B cell (primary cell): ENCODE data around the gene ERVV-1. TPM values are rescaled to one million over a fixed set of nuclear protein-coding genes. Genes with fewer than 3 reads are reported as not detected.

ENCODE experiments used
- polyA plus RNA-seq: library from polyadenylated mRNA; depleted of rRNA; stranded (reverse); fragments of >200 nt; gene quantifications from 2 replicates; pipeline ENCODE4 v1.2.3, GENCODE V29; 2012
- total RNA-seq, 2 donors: library from RNA; stranded (reverse); fragments of 120-200 nt in 1 of 2; gene quantifications; 1 replicate in 1 of 2; 2 replicates in 1 of 2; pipeline versions ENCODE4 v1.2.3 to v1.2.4, GENCODE V29; 2013 to 2022

Gene ERVV-1
- total and polyA plus RNA-seq, 2 donors (not counting 1 experiment from before 2014, with no cell fraction given): 0.49 TPM; not detected in 1

Other genes starting within 250 kb of the ERVV-1 start
- 41.7 and 51.6 TPM in 2 replicates for gene ZNF600, start 227.1 kb upstream of the ERVV-1 start, total RNA-seq
- 27.2 and 40.6 TPM in 2 replicates for gene ZNF600, start 227.1 kb upstream of the ERVV-1 start, polyA plus RNA-seq
- 26.2 and 27.4 TPM in 2 replicates for gene ZNF28, start 192.3 kb upstream of the ERVV-1 start, total RNA-seq
- 3.6 and 3.7 TPM in 2 replicates for gene ZNF28, start 192.3 kb upstream of the ERVV-1 start, polyA plus RNA-seq
- gene ZNF468, start 156.3 kb upstream of the ERVV-1 start, total RNA-seq: 35.3 and 37.7 TPM in 2 replicates
- gene ZNF468, start 156.3 kb upstream of the ERVV-1 start, polyA plus RNA-seq: 12.6 and 14.3 TPM in 2 replicates
- 33.1 and 36.0 TPM in 2 replicates for gene ZNF320, start 116.3 kb upstream of the ERVV-1 start, total RNA-seq
- 7.8 and 14.5 TPM in 2 replicates for gene ZNF320, start 116.3 kb upstream of the ERVV-1 start, polyA plus RNA-seq
- 15.3 and 15.6 TPM in 2 replicates for gene ZNF888, start 90.5 kb upstream of the ERVV-1 start, total RNA-seq
- 2.3 and 2.7 TPM in 2 replicates for gene ZNF888, start 90.5 kb upstream of the ERVV-1 start, polyA plus RNA-seq
- gene ZNF816, start 51.0 kb upstream of the ERVV-1 start, total RNA-seq: 22.3 and 25.0 TPM in 2 replicates
- 3.5 and 4.5 TPM in 2 replicates for gene ZNF816, start 51.0 kb upstream of the ERVV-1 start, polyA plus RNA-seq
- not detected in 2 replicates for gene ERVV-2, start 30.8 kb downstream of the ERVV-1 start, total RNA-seq
- gene ERVV-2, start 30.8 kb downstream of the ERVV-1 start, polyA plus RNA-seq: not detected in 2 replicates
- 87.8 and 97.5 TPM in 2 replicates for gene ZNF160, start 89.5 kb downstream of the ERVV-1 start, total RNA-seq
- 49.9 and 63.6 TPM in 2 replicates for gene ZNF160, start 89.5 kb downstream of the ERVV-1 start, polyA plus RNA-seq
- 6.7 and 8.2 TPM in 2 replicates for gene ZNF415, start 119.0 kb downstream of the ERVV-1 start, total RNA-seq
- 4.2 and 4.5 TPM in 2 replicates for gene ZNF415, start 119.0 kb downstream of the ERVV-1 start, polyA plus RNA-seq
- 31.6 and 40.5 TPM in 2 replicates for gene ZNF347, start 145.1 kb downstream of the ERVV-1 start, total RNA-seq
- 3.0 and 3.3 TPM in 2 replicates for gene ZNF347, start 145.1 kb downstream of the ERVV-1 start, polyA plus RNA-seq
- gene ZNF665, start 179.4 kb downstream of the ERVV-1 start, total RNA-seq: 16.3 and 18.1 TPM in 2 replicates
- 7.0 and 12.8 TPM in 2 replicates for gene ZNF665, start 179.4 kb downstream of the ERVV-1 start, polyA plus RNA-seq
- 19.3 and 19.4 TPM in 2 replicates for gene ZNF677, start 241.0 kb downstream of the ERVV-1 start, total RNA-seq
- 11.1 and 12.5 TPM in 2 replicates for gene ZNF677, start 241.0 kb downstream of the ERVV-1 start, polyA plus RNA-seq
- not detected in 2 replicates for gene VN1R2, start 244.4 kb downstream of the ERVV-1 start, total RNA-seq
- gene VN1R2, start 244.4 kb downstream of the ERVV-1 start, polyA plus RNA-seq: not detected in 2 replicates